Measurements from ENCODE around the gene GCA. TPM values are rescaled to one million over a fixed set of nuclear protein-coding genes. Genes with fewer than 3 reads are reported as not detected.

GCA gene
- total and polyA plus RNA-seq, 2 of the 13 experiments (the other 11 are each of a cell fraction or from before 2014, with no cell fraction given) = 42.0 to 48.3 TPM

- peak; percentile 81 for TF ChIP-seq ZFY (CRISPR knock-in tag; IDR thresholded peaks at IDR 0.05)
- TF ChIP-seq IRF9 (CRISPR knock-in tag; IDR thresholded peaks at IDR 0.05; ENCODE audit: borderline replicate concordance) = peak; percentile 76; the same call in 1 of the 2 replicates
- no peak for TF ChIP-seq ZNF557 (CRISPR knock-in tag; IDR thresholded peaks at IDR 0.05)
- no peak for TF ChIP-seq CERS6 (CRISPR knock-in tag; IDR thresholded peaks at IDR 0.05)
- TF ChIP-seq MXD1 (CRISPR knock-in tag; IDR thresholded peaks at IDR 0.05) = peak; percentile 90
- no peak for TF ChIP-seq MZF1 (CRISPR knock-in tag; IDR thresholded peaks at IDR 0.05; ENCODE audit: borderline replicate concordance)
- no peak for TF ChIP-seq ETS1 (CRISPR knock-in tag; IDR thresholded peaks at IDR 0.05)
- 0 out of 2 replicates have a peak, but pooled peaks have one; percentile 25 for TF ChIP-seq HMG20A (CRISPR knock-in tag; IDR thresholded peaks at IDR 0.05; ENCODE audit: borderline replicate concordance)
- TF ChIP-seq YEATS2 (CRISPR knock-in tag; IDR thresholded peaks at IDR 0.05; ENCODE audit: borderline replicate concordance) = peak; percentile 72; the same call in 1 of the 2 replicates
- TF ChIP-seq SPEN (CRISPR knock-in tag; IDR thresholded peaks at IDR 0.05; ENCODE audit: low read depth) = peak; percentile 86
- no peak for TF ChIP-seq ZNF850 (CRISPR knock-in tag; conservative IDR thresholded peaks at IDR 0.05)
- 0 out of 2 replicates have a peak, but pooled peaks have one; percentile 16 for TF ChIP-seq PPARG (CRISPR knock-in tag; conservative IDR thresholded peaks at IDR 0.05)
- TF ChIP-seq NAIF1 (CRISPR knock-in tag; IDR thresholded peaks at IDR 0.05; ENCODE audit: borderline replicate concordance) = peak; percentile 88; the same call in 1 of the 2 replicates
- peak; percentile 99 for TF ChIP-seq SP4 (CRISPR knock-in tag; IDR thresholded peaks at IDR 0.05)
- no peak for TF ChIP-seq ZBTB40 (IDR thresholded peaks at IDR 0.05)
- peak; percentile 61 for TF ChIP-seq ZBTB40 (CRISPR knock-in tag; IDR thresholded peaks at IDR 0.05)
Measured at GRCh38 chr2:162343824-162344616, at the start of gene GCA (continued).
